Measurements from ENCODE around the gene MICAL3. TPM values are rescaled to one million over a fixed set of nuclear protein-coding genes. Genes with fewer than 3 reads are reported as not detected.
"Not testable (repeated sequence)": the region's sequence is repeated elsewhere in the genome, so short reads cannot be mapped to it uniquely, and the experiment has no call there.

Gene MICAL3
- total RNA-seq, 1 experiment from 2014 or later = 23.7 TPM

DNA sequence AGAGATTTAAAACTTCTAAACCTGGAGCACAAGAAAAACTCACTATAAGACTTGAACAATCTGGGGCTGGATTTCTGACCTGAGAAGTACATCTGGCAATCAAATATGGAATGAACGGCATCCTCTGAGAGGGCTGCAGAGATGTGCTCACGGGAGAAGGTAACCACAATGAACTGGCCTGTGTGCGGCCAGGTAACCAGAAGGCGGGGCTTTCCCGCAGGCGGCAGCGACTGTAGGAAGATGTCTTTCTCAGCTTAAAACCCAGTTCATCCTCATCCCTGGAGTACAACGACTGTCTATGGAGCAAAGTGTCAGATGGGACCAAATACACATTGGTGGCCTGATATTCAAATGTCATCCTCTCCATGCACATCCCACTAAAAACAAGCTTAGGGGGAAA, 24.5 kb downstream of the MICAL3 start:
- no peak for ATAC-seq
- Histone ChIP-seq H3K36me3 (ENCODE audit: low read depth, low read length) (no peaks in the 10 kb centered on the region), H3K27ac (ENCODE audit: low read length) (no peak overlapping the region), H3K9me3 (ENCODE audit: low read length) (no peaks in the 10 kb centered on the region), H3K4me2 (ENCODE audit: low read length) (peak overlapping the region; percentile 96), H3K27me3 (ENCODE audit: low read length) (no peaks in the 10 kb centered on the region), H4K20me1 (ENCODE audit: low read length) (peaks cover 11% of the 10 kb centered on the region; the same call in 1 of the 2 replicates), H3K4me1 (ENCODE audit: insufficient read depth, low read length) (peaks cover 17% of the 10 kb centered on the region), H3K9ac (ENCODE audit: low read length) (peak overlapping the region; percentile 80; the same call in 1 of the 2 replicates), H3K9me2 (replicated peaks; ENCODE audit: low read length) (no peaks in the 10 kb centered on the region), H3K4me3 (ENCODE audit: low read length) (peak overlapping the region; percentile 85), H3F3A (ENCODE audit: low read length, unreplicated experiment) (no peaks in the 10 kb centered on the region), H2AFZ (ENCODE audit: low read length) (no peak overlapping the region), H3K79me2 (ENCODE audit: low read length) (peaks cover 64% of the 10 kb centered on the region)
- CTCF ChIA-PET = interaction anchor here (0.9 to 1.7 kb wide), 2 partner anchors 23 to 76 kb away, joined by 3 to 12 read pairs; no protein-coding TSS in a partner anchor
- intact Hi-C loops (cut with micrococcal nuclease) = loop anchor here (10.0 kb wide), 1 partner anchor 165 kb away; no protein-coding TSS in a partner anchor
- TSS peak; percentile 48 for BruUV-seq (replicated peaks)
- POLR2A ChIA-PET (ENCODE audit: unreplicated experiment) = no interaction called here
- TF ChIP-seq, protein P1, sequence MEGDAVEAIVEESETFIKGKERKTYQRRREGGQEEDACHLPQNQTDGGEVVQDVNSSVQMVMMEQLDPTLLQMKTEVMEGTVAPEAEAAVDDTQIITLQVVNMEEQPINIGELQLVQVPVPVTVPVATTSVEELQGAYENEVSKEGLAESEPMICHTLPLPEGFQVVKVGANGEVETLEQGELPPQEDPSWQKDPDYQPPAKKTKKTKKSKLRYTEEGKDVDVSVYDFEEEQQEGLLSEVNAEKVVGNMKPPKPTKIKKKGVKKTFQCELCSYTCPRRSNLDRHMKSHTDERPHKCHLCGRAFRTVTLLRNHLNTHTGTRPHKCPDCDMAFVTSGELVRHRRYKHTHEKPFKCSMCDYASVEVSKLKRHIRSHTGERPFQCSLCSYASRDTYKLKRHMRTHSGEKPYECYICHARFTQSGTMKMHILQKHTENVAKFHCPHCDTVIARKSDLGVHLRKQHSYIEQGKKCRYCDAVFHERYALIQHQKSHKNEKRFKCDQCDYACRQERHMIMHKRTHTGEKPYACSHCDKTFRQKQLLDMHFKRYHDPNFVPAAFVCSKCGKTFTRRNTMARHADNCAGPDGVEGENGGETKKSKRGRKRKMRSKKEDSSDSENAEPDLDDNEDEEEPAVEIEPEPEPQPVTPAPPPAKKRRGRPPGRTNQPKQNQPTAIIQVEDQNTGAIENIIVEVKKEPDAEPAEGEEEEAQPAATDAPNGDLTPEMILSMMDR (conservative IDR thresholded peaks at IDR 0.05; ENCODE audit: low read depth, low read length) = no peak
- TF ChIP-seq EZH2 (IDR thresholded peaks at IDR 0.05; ENCODE audit: low read length, unreplicated experiment) = no peak
- TF ChIP-seq EZH2phosphoT487 (IDR thresholded peaks at IDR 0.05; ENCODE audit: borderline replicate concordance, low read length) = no peak
- peak; percentile 25 for DNase-seq

DNA sequence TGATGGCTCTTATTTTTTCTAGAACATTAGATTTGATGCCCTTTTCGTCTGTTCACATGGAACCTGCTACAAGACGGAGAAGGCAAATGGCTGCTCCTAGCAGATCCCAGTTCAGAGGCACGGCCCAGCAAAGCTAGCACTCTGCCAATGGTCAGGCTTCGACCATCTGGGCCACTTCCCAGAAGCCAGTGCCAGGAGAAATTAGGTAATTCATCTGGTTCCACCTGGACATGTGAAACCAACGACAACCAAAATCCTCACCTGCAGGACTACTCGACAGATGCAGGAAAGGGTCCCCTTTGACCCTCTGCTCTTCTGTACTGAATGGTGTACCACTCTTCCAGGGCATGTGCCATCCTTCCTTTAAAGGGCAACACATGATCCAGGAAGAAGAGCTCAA, 25.4 kb downstream of the MICAL3 start:
- H3K27me3 ChIP-seq (ENCODE audit: low read length) = no peaks in the 10 kb centered on the region
- H3K4me2 ChIP-seq (ENCODE audit: low read length) = peak overlapping the region; percentile 96; the same call in 1 of the 2 replicates
- H4K20me1 ChIP-seq (ENCODE audit: low read length) = peaks cover 17% of the 10 kb centered on the region; the same call in 1 of the 2 replicates
- no peak overlapping the region for H3K4me3 ChIP-seq (ENCODE audit: low read length)
- no peak overlapping the region for H3K27ac ChIP-seq (ENCODE audit: low read length)
- H3K4me1 ChIP-seq (ENCODE audit: insufficient read depth, low read length) = peaks cover 17% of the 10 kb centered on the region
- ChIA-PET POLR2A (ENCODE audit: unreplicated experiment) (no interaction called here), CTCF (no interaction called here)
- H3K79me2 ChIP-seq (ENCODE audit: low read length) = peaks cover 73% of the 10 kb centered on the region
- no peak overlapping the region for H2AFZ ChIP-seq (ENCODE audit: low read length)
- BruUV-seq (replicated peaks) = no TSS peak
- no peaks in the 10 kb centered on the region for H3K9me3 ChIP-seq (ENCODE audit: low read length)
- DNase-seq = no peak
- no peaks in the 10 kb centered on the region for H3K36me3 ChIP-seq (ENCODE audit: low read depth, low read length)
- no peak for ATAC-seq
- TF ChIP-seq, protein P1 (conservative IDR thresholded peaks at IDR 0.05; ENCODE audit: low read depth, low read length) = no peak
- TF ChIP-seq EZH2 (IDR thresholded peaks at IDR 0.05; ENCODE audit: low read length, unreplicated experiment) (no peak), EZH2phosphoT487 (IDR thresholded peaks at IDR 0.05; ENCODE audit: borderline replicate concordance, low read length) (no peak)
- intact Hi-C loops (cut with micrococcal nuclease) = loop anchor here (10.0 kb wide), 1 partner anchor 164 kb away; no protein-coding TSS in a partner anchor
- H3K9ac ChIP-seq (ENCODE audit: low read length) = no peak overlapping the region
- no peaks in the 10 kb centered on the region for H3K9me2 ChIP-seq (replicated peaks; ENCODE audit: low read length)
- H3F3A ChIP-seq (ENCODE audit: low read length, unreplicated experiment) = no peaks in the 10 kb centered on the region

GRCh38 chr22:17997456-17997855, 26.9 kb downstream of the MICAL3 start:
- Histone ChIP-seq H3K4me3 (ENCODE audit: low read length) (no peak overlapping the region), H3K9me3 (ENCODE audit: low read length) (no peaks in the 10 kb centered on the region), H3K27me3 (ENCODE audit: low read length) (no peaks in the 10 kb centered on the region), H4K20me1 (ENCODE audit: low read length) (peaks cover 23% of the 10 kb centered on the region; the same call in 1 of the 2 replicates), H3F3A (ENCODE audit: low read length, unreplicated experiment) (no peaks in the 10 kb centered on the region), H3K27ac (ENCODE audit: low read length) (no peak overlapping the region), H2AFZ (ENCODE audit: low read length) (no peak overlapping the region), H3K4me2 (ENCODE audit: low read length) (peak overlapping the region; percentile 46; the same call in 1 of the 2 replicates), H3K9ac (ENCODE audit: low read length) (no peak overlapping the region), H3K79me2 (ENCODE audit: low read length) (peaks cover 87% of the 10 kb centered on the region), H3K4me1 (ENCODE audit: insufficient read depth, low read length) (peaks cover 17% of the 10 kb centered on the region), H3K36me3 (ENCODE audit: low read depth, low read length) (no peaks in the 10 kb centered on the region), H3K9me2 (replicated peaks; ENCODE audit: low read length) (no peaks in the 10 kb centered on the region)
- intact Hi-C loops (cut with micrococcal nuclease) = loop anchor here (10.0 kb wide), 1 partner anchor 163 kb away; no protein-coding TSS in a partner anchor
- BruUV-seq (replicated peaks) = no TSS peak
- POLR2A ChIA-PET (ENCODE audit: unreplicated experiment) = no interaction called here
- peak; percentile 17 for DNase-seq
- ATAC-seq = no peak
- TF ChIP-seq, protein P1 (conservative IDR thresholded peaks at IDR 0.05; ENCODE audit: low read depth, low read length) = no peak
- TF ChIP-seq EZH2 (IDR thresholded peaks at IDR 0.05; ENCODE audit: low read length, unreplicated experiment) (no peak), EZH2phosphoT487 (IDR thresholded peaks at IDR 0.05; ENCODE audit: borderline replicate concordance, low read length) (no peak)
- CTCF ChIA-PET = no interaction called here

- H3K9me3 ChIP-seq (ENCODE audit: low read length); H3K36me3 ChIP-seq (ENCODE audit: low read depth, low read length); POLR2A ChIA-PET (ENCODE audit: unreplicated experiment); H3K9me2 ChIP-seq (replicated peaks; ENCODE audit: low read length); H3K27ac ChIP-seq (ENCODE audit: low read length); H2AFZ ChIP-seq (ENCODE audit: low read length); DNase-seq; H3F3A ChIP-seq (ENCODE audit: low read length, unreplicated experiment); H3K27me3 ChIP-seq (ENCODE audit: low read length); BruUV-seq (replicated peaks); ATAC-seq; CTCF ChIA-PET; H3K9ac ChIP-seq (ENCODE audit: low read length); H3K4me3 ChIP-seq (ENCODE audit: low read length); H3K4me2 ChIP-seq (ENCODE audit: low read length): not testable (repeated sequence)
- Histone ChIP-seq H4K20me1 (ENCODE audit: low read length) (peaks cover 32% of the 10 kb centered on the region; the same call in 1 of the 2 replicates), H3K79me2 (ENCODE audit: low read length) (peaks cover 99% of the 10 kb centered on the region), H3K4me1 (ENCODE audit: insufficient read depth, low read length) (peaks cover 19% of the 10 kb centered on the region)
- intact Hi-C loops (cut with micrococcal nuclease) = loop anchor here (10.0 kb wide), 1 partner anchor 160 kb away; no protein-coding TSS in a partner anchor
These were observed 29.1 kb downstream of the MICAL3 start for GRCh38 chr22:17995256-17995655.
